HFFc6 (cell line): ENCODE data around the gene GIGYF2. TPM values are rescaled to one million over a fixed set of nuclear protein-coding genes. Genes with fewer than 3 reads are reported as not detected.

Experiments used
- DNase-seq: peaks from one replicate; pipeline ENCODE4 v3.0.0-alpha.2; 2018
- H3K27ac Mint-ChIP-seq: 2 replicates; pipeline ENCODE4 v1.8.0; 2020; ENCODE audit warnings: mild to moderate bottlenecking, mixed read lengths
- H3K27me3 Mint-ChIP-seq: 2 replicates; pipeline ENCODE4 v1.8.0; 2021; ENCODE audit warnings: mild to moderate bottlenecking, moderate library complexity, mixed read lengths; ENCODE audit not compliant: insufficient read depth
- H3K36me3 Mint-ChIP-seq: 2 replicates; pipeline ENCODE4 v1.8.0; 2021; ENCODE audit warnings: low read depth, mixed read lengths
- H3K4me1 Mint-ChIP-seq: 2 replicates; pipeline ENCODE4 v1.8.0; 2020; ENCODE audit warnings: low read depth, mixed read lengths
- H3K4me3 Mint-ChIP-seq: 2 replicates; pipeline ENCODE4 v1.8.0; 2020; ENCODE audit warnings: mild to moderate bottlenecking, moderate library complexity, mixed read lengths
- H3K9me3 Mint-ChIP-seq: 2 replicates; pipeline ENCODE4 v1.8.0; 2020; ENCODE audit warnings: mild to moderate bottlenecking, mixed read lengths
- CTCF ChIP-seq: fragments of 200-600 bp; sonication (generic); IDR thresholded peaks from 2 replicates; pipeline ENCODE4 v1.5.0; 2021; ENCODE audit warnings: antibody characterized with exemption, mild to moderate bottlenecking
- total RNA-seq, 6 experiments: library from RNA; stranded (reverse); fragmentation: NEBNext Ultra II Directional; extraction: Animal tissue kit (Norgen Biotek cat#: 25700); gene quantifications; 2 replicates in 1 of 6; 3 replicates in 5 of 6; pipeline ENCODE4 v1.2.3, GENCODE V29; 2021

The GIGYF2 gene
- total RNA-seq, 6 experiments from 2014 or later: 36.9 to 44.6 (median 42.3) TPM

GRCh38 chr2:232884549-232885263, 187.6 kb downstream of the GIGYF2 start:
- Mint-ChIP-seq H3K27me3 (peaks cover 22% of the 10 kb centered on the region), H3K4me1 (no peaks in the 10 kb centered on the region), H3K36me3 (no peaks in the 10 kb centered on the region), H3K9me3 (no peaks in the 10 kb centered on the region), H3K4me3 (no peak overlapping the region), H3K27ac (no peak overlapping the region)
- no peak for TF ChIP-seq CTCF
- no peak for DNase-seq

DNA sequence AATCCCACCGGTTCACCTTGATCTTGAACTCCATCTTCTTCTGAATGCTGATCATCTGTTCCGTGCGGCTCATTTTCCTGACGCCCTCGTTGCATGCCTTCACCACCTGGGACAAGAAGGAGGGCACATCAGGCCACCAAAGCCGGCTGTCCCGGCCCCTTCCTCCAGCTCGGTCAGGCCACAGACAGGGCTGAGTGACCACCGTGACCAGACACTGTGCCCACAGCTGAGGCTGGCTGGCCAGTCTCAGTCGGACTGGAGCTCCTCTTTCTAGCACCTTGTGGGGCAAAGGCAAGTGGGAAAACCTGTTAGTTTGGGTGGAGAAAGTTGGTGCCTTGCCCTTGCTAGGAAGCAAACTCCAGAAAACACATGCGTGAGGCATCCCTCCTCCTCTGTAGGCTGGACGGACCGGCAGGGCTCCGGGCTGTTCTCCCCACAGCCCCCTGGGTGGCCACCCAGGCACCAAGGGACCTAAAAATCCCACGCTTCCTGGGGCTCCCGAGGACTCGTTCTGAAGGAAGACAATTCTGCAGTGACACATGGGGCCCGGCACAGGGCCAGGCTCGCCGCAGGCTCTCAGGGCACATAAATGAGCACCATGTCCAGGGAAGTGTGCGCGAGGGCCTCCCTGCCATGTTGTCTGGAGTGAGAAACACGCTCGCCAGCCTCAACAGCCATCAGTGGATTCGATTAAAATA, 188.3 kb downstream of the GIGYF2 start:
- Mint-ChIP-seq H3K4me3 (no peak overlapping the region), H3K4me1 (no peaks in the 10 kb centered on the region), H3K27me3 (peaks cover 22% of the 10 kb centered on the region), H3K36me3 (no peaks in the 10 kb centered on the region), H3K27ac (no peak overlapping the region), H3K9me3 (no peaks in the 10 kb centered on the region)
- no peak for TF ChIP-seq CTCF
- DNase-seq: no peak

DNA sequence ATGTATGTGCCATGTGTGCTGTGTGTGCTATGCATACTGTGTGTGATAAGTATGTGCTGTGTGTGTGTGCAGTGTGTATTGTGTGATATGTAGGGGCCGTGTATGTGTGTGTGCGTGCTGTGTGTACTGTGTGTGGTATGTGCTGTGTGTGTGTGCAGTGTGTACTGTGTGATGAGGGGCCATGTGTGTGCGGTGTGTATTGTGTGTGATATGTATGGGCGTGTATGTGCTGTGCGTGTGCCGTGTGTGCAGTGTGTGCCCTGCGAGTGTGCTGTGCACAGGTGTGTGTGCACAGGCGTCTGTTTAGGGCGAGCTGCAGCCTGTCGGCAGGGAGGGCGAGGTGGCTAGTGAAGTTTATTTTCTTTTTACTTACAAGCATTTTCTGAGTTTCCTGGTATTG, 189.0 kb downstream of the GIGYF2 start:
- peaks cover 7% of the 10 kb centered on the region for H3K4me1 Mint-ChIP-seq
- H3K9me3 Mint-ChIP-seq: no peaks in the 10 kb centered on the region
- H3K4me3 Mint-ChIP-seq: no peak overlapping the region
- DNase-seq: no peak
- no peak for TF ChIP-seq CTCF
- H3K36me3 Mint-ChIP-seq: no peaks in the 10 kb centered on the region
- peaks cover 20% of the 10 kb centered on the region for H3K27me3 Mint-ChIP-seq
- H3K27ac Mint-ChIP-seq: no peak overlapping the region

DNA sequence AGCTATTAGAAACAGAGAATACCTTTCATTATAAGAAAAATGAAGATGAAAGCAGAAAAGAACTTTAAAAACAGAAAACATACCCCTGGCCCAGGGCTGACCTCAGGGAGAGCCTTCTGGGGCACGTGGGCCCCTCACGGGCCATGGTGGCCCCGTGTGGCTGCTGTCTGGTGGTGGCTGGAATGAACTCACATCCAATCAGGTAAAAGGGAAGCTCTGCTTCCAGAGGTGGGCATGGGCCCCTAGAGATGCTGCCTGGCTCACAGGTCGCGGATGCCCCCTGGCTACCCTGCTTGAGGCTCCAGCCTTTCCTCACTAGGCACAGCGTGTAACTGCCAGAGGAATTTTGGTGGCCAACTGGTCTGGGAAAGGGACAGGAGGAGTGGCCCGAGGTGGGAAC, 189.5 kb downstream of the GIGYF2 start:
- no peak overlapping the region for H3K4me3 Mint-ChIP-seq
- no peaks in the 10 kb centered on the region for H3K36me3 Mint-ChIP-seq
- TF ChIP-seq CTCF: no peak

GRCh38 chr2:232887171-232887850, 190.2 kb downstream of the GIGYF2 start:
- Mint-ChIP-seq H3K36me3 (no peaks in the 10 kb centered on the region), H3K4me3 (no peak overlapping the region), H3K27ac (no peak overlapping the region), H3K27me3 (peaks cover 21% of the 10 kb centered on the region), H3K9me3 (no peaks in the 10 kb centered on the region), H3K4me1 (peaks cover 18% of the 10 kb centered on the region)
- TF ChIP-seq CTCF: no peak; the same call in 1 of the 2 replicates
- no peak for DNase-seq

More for the DNA sequence above, 189.5 kb downstream of the GIGYF2 start:
- Mint-ChIP-seq H3K9me3 (no peaks in the 10 kb centered on the region), H3K27ac (no peak overlapping the region), H3K4me1 (peaks cover 12% of the 10 kb centered on the region), H3K27me3 (peaks cover 20% of the 10 kb centered on the region)
- no peak for DNase-seq
